Lower leg skin (tissue), 4 donors: ENCODE results near the gene AKAP6. TPM values are rescaled to one million over a fixed set of nuclear protein-coding genes. Genes with fewer than 3 reads are reported as not detected.
"Not testable (repeated sequence)": the region's sequence is repeated elsewhere in the genome, so short reads cannot be mapped to it uniquely, and the experiment has no call there.

Source experiments
- DNase-seq, 2 donors: peaks; one replicate each; pipeline ENCODE4 v3.0.0-alpha.2; 2019; ENCODE audit warnings: low spot score in 2 of 2
- H3K4me3 ChIP-seq: fragments of 200-600 bp; sonication (generic); 2 replicates; pipeline ENCODE4 v1.5.1; 2017; ENCODE audit warnings: mild to moderate bottlenecking, low read depth; ENCODE audit not compliant: poor library complexity, severe bottlenecking
- CTCF ChIP-seq, 3 donors: fragments of 450-650 bp; IDR thresholded peaks; one replicate each; pipeline ENCODE4 v1.5.1; 2016; ENCODE audit warnings: antibody characterized with exemption in 3 of 3, mild to moderate bottlenecking in 3 of 3, moderate library complexity in 2 of 3
- POLR2A ChIP-seq, 2 donors: fragments of 450-650 bp; IDR thresholded peaks; one replicate each; pipeline ENCODE4 v1.6.1; 2016 to 2017; ENCODE audit warnings: antibody characterized with exemption in 2 of 2, mild to moderate bottlenecking in 1 of 2, moderate library complexity in 1 of 2
- WGBS, 2 donors: methylation state at CpG; one replicate each; pipeline ENCODE4 v1.1.5; 2018; 5-methylcytosine and 5-hydroxymethylcytosine counted together
- intact Hi-C: fragments of 100-400 bp; cut with DNase I; formaldehyde crosslinking; loops from one replicate; pipeline ENCODE4 v1.15.0; 2023; ENCODE audit warnings: low total_unique reads
- total RNA-seq, 4 donors: library from RNA; depleted of rRNA; stranded (reverse); fragments of >200 nt; gene quantifications; one replicate each; pipeline ENCODE4 v1.1.0, GENCODE V29; 2016

The AKAP6 gene
- total RNA-seq, 4 donors from 2014 or later, result 2.3 to 13.3 (median 3.6) TPM

GRCh38 chr14:32453857-32454810, 125.0 kb downstream of the AKAP6 start:
- WGBS, 2 donors, result 35 to 56% methylated on average over 9 of the region's 9 CpGs
- no peak overlapping the region for H3K4me3 ChIP-seq
- no peak for TF ChIP-seq POLR2A (IDR thresholded peaks at IDR 0.05)
- no peak for TF ChIP-seq CTCF (IDR thresholded peaks at IDR 0.05)
- DNase-seq, result no peak
- intact Hi-C loops, result loop anchor here (5.0 kb wide), 1 partner anchor 1963 kb away; no protein-coding TSS in a partner anchor

GRCh38 chr14:32457213-32457920, 128.3 kb downstream of the AKAP6 start:
- no peak for TF ChIP-seq CTCF (IDR thresholded peaks at IDR 0.05)
- no peak for TF ChIP-seq POLR2A (IDR thresholded peaks at IDR 0.05)
- WGBS, 2 donors, result 49 to 74% methylated on average over 5 of the region's 5 CpGs
- no peak overlapping the region for H3K4me3 ChIP-seq
- DNase-seq, result no peak
- intact Hi-C loops, result no loop called here

- no peak for TF ChIP-seq CTCF (IDR thresholded peaks at IDR 0.05)
- TF ChIP-seq POLR2A (IDR thresholded peaks at IDR 0.05), result no peak
- intact Hi-C loops, result no loop called here
- DNase-seq, result no peak
- H3K4me3 ChIP-seq, result no peak overlapping the region
- WGBS, 2 donors, result 81 to 83% methylated on average over 3 of the region's 3 CpGs
These were observed 129.6 kb downstream of the AKAP6 start for GRCh38 chr14:32458720-32459119.

GRCh38 chr14:32460267-32460666, 131.2 kb downstream of the AKAP6 start:
- WGBS, 2 donors, result 85 to 88% methylated on average over 4 of the region's 4 CpGs
- no peak overlapping the region for H3K4me3 ChIP-seq
- DNase-seq, result no peak
- intact Hi-C loops, result no loop called here
- TF ChIP-seq POLR2A (IDR thresholded peaks at IDR 0.05), result no peak
- no peak for TF ChIP-seq CTCF (IDR thresholded peaks at IDR 0.05)

- H3K4me3 ChIP-seq, intact Hi-C loops, DNase-seq: not testable (repeated sequence)
- 73 to 90% methylated on average over 4 of the region's 4 CpGs for WGBS, 2 donors
These were observed 133.5 kb downstream of the AKAP6 start for GRCh38 chr14:32462553-32462952.

- no peak overlapping the region for H3K4me3 ChIP-seq
- TF ChIP-seq CTCF (IDR thresholded peaks at IDR 0.05) (no peak), POLR2A (IDR thresholded peaks at IDR 0.05) (no peak)
- WGBS, 2 donors, result 3 to 5% methylated on average over 2 of the region's 2 CpGs
- intact Hi-C loops, result no loop called here
- DNase-seq, result no peak
These were observed 139.9 kb downstream of the AKAP6 start for GRCh38 chr14:32468955-32469354.
